ENCODE measurements around the gene RAB11FIP4. TPM values are rescaled to one million over a fixed set of nuclear protein-coding genes. Genes with fewer than 3 reads are reported as not detected.

The RAB11FIP4 gene
- total RNA-seq, 4 donors from 2014 or later, result 28.9 to 46.8 (median 35.7) TPM

DNA sequence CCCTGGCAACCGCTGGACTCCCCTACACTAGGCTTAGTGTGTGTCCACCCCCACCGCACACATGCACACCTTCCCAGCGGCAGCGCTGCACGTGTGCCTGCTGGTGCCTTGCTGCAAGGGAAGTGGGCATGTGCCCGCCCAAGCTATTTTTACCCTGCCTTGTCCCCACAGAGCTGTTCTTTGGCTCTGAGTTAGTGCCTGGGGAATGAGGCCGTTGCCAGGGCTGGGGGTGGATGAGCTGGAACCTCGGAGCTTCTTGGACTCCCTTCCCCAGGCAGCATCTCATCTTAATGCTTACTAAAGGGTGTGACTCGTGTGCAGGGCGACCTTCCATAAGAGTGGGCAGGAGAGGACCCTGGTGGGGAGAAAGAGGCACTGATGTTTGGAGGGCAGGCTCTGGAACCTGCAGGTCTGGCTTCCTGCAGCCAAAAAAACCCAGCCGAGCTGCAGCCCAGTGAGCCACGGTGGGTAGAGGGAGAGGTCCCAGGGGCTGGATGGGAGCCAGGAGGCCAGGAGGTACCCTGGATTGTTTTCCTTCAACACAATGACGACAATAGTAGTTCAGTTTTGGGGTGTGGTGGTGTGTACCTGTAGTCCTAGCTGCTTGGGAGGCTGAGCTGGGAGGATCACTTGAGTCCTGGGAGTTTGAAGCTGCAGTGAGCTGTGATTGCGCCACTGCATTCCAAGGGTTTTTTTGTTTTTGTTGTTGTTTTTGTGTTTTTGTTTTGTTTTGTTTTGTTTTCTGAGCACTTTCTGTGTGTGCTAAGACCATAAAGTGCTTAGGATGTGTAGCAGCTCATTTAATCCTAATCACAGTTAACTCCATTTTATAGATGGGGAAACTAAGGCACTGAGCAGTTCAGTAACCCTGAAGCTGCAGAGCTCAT lies 119.1 kb downstream of the RAB11FIP4 start:
- no peaks in the 10 kb centered on the region for H3K36me3 ChIP-seq
- no peak for DNase-seq (ENCODE audit: low spot score in 2 of 2)
- H3K4me1 ChIP-seq, result peaks cover 28% of the 10 kb centered on the region
- H3K4me3 ChIP-seq, result no peak overlapping the region
- no peak for TF ChIP-seq POLR2A (IDR thresholded peaks at IDR 0.05)
- TF ChIP-seq, protein P1, sequence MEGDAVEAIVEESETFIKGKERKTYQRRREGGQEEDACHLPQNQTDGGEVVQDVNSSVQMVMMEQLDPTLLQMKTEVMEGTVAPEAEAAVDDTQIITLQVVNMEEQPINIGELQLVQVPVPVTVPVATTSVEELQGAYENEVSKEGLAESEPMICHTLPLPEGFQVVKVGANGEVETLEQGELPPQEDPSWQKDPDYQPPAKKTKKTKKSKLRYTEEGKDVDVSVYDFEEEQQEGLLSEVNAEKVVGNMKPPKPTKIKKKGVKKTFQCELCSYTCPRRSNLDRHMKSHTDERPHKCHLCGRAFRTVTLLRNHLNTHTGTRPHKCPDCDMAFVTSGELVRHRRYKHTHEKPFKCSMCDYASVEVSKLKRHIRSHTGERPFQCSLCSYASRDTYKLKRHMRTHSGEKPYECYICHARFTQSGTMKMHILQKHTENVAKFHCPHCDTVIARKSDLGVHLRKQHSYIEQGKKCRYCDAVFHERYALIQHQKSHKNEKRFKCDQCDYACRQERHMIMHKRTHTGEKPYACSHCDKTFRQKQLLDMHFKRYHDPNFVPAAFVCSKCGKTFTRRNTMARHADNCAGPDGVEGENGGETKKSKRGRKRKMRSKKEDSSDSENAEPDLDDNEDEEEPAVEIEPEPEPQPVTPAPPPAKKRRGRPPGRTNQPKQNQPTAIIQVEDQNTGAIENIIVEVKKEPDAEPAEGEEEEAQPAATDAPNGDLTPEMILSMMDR (IDR thresholded peaks at IDR 0.05), result no peak
- no peak for TF ChIP-seq POLR2AphosphoS5 (IDR thresholded peaks at IDR 0.05)
- TF ChIP-seq EP300 (IDR thresholded peaks at IDR 0.05), result no peak
- WGBS, result 50% methylated on average over 13 of the region's 14 CpGs
- no peaks in the 10 kb centered on the region for H3K9me3 ChIP-seq
- no peak overlapping the region for H3K27ac ChIP-seq
- no peaks in the 10 kb centered on the region for H3K27me3 ChIP-seq

DNA sequence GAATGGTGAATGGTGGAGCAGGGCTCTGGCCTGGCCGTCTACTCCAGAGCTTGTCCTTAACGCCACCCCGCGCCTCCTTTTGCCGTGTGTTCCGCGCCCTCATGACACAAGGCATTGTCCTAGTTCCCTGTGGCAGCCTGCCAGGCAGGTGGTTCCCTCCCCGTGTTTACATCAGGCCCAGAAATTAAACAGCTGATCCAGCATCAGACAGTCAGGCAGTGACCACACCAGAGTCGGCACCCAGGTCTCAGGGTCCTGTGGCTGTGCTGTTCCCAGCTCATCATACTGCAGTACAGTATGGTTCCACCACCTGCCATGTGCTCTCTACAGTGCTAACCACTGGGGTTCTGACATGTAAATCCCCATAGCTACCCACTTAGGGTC lies 119.7 kb downstream of the RAB11FIP4 start:
- no peak overlapping the region for H3K4me3 ChIP-seq
- H3K27me3 ChIP-seq, result no peaks in the 10 kb centered on the region
- DNase-seq (ENCODE audit: low spot score in 2 of 2), result no peak
- H3K4me1 ChIP-seq, result peaks cover 28% of the 10 kb centered on the region
- TF ChIP-seq POLR2AphosphoS5 (IDR thresholded peaks at IDR 0.05) (no peak), POLR2A (IDR thresholded peaks at IDR 0.05) (no peak), EP300 (IDR thresholded peaks at IDR 0.05) (no peak)
- TF ChIP-seq, protein P1 (IDR thresholded peaks at IDR 0.05), result no peak
- H3K27ac ChIP-seq, result no peak overlapping the region
- WGBS, result 74% methylated on average over 9 of the region's 9 CpGs
- no peaks in the 10 kb centered on the region for H3K9me3 ChIP-seq
- no peaks in the 10 kb centered on the region for H3K36me3 ChIP-seq

GRCh38 chr17:31511580-31511979 lies 120.1 kb downstream of the RAB11FIP4 start:
- 73% methylated on average over 7 of the region's 9 CpGs for WGBS
- no peak overlapping the region for H3K4me3 ChIP-seq
- TF ChIP-seq POLR2AphosphoS5 (IDR thresholded peaks at IDR 0.05) (no peak), EP300 (IDR thresholded peaks at IDR 0.05) (no peak), POLR2A (IDR thresholded peaks at IDR 0.05) (no peak)
- TF ChIP-seq, protein P1 (IDR thresholded peaks at IDR 0.05), result no peak
- no peak overlapping the region for H3K27ac ChIP-seq
- no peaks in the 10 kb centered on the region for H3K36me3 ChIP-seq
- H3K27me3 ChIP-seq, result no peaks in the 10 kb centered on the region
- H3K9me3 ChIP-seq, result no peaks in the 10 kb centered on the region
- peaks cover 28% of the 10 kb centered on the region for H3K4me1 ChIP-seq
- no peak for DNase-seq (ENCODE audit: low spot score in 2 of 2)

DNA sequence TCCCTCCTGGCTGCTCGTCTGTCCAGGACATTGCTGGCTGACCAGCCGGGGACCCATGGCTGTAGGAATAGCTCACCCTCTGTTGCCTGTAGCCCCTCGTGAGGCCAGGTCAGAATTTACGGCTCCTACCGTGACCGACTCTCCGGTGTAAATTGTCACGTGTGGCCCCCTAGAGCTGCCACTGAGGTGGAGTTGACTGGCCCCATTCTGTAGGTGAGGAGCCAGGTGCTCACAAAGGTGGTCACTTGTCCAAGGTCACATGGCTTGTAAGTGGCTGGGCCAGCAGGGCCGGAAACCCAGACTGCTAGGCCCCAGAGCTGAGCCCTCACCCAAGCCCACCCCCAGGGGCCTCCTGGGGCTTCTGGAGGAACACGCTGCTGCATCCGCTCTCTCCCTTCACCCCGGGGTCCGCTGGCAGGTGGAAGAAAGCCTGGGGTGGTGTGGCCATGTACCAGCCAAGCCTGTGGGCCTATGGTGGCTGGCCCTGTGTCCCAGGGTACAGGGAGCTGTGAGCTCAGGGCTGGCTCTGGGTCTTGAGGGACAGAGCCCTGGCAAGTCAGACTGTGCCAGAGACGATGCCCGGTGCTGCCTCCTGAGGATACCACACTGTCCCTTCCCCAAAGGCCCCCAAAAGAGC lies 120.7 kb downstream of the RAB11FIP4 start:
- no peak for TF ChIP-seq EP300 (IDR thresholded peaks at IDR 0.05)
- TF ChIP-seq, protein P1 (IDR thresholded peaks at IDR 0.05), result no peak
- no peaks in the 10 kb centered on the region for H3K36me3 ChIP-seq
- WGBS, result 74% methylated on average over 3 of the region's 15 CpGs
- H3K9me3 ChIP-seq, result no peaks in the 10 kb centered on the region
- H3K27ac ChIP-seq, result no peak overlapping the region
- peaks cover 28% of the 10 kb centered on the region for H3K4me1 ChIP-seq
- H3K4me3 ChIP-seq, result no peak overlapping the region
- no peak for DNase-seq (ENCODE audit: low spot score in 2 of 2)
- H3K27me3 ChIP-seq, result no peaks in the 10 kb centered on the region

DNA sequence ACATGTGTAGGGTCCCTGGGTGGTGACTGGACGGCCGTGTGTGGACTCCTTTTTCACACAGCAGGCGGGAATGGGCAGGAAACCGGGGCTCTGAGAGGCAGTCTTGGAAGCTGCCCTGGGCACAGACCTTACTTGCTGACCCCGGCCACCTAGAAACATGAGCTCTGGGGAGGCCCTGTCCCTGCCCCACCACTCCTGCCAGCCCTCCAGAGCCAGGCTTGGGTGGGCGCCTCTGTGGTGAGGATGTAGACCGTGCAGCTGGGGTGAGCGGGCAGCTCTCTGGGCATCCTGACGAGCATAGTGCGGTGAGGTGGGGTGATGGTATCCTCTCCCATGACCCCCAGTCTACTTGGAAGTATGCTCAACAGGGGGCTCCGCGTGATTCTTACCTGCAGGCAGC lies 121.3 kb downstream of the RAB11FIP4 start:
- Histone ChIP-seq H3K9me3 (no peaks in the 10 kb centered on the region), H3K27ac (no peak overlapping the region), H3K36me3 (no peaks in the 10 kb centered on the region), H3K4me1 (peaks cover 28% of the 10 kb centered on the region), H3K4me3 (no peak overlapping the region), H3K27me3 (no peaks in the 10 kb centered on the region)
- WGBS, result 94% methylated on average over 2 of the region's 12 CpGs
- no peak for DNase-seq (ENCODE audit: low spot score in 2 of 2)
- TF ChIP-seq EP300 (IDR thresholded peaks at IDR 0.05) (no peak), POLR2AphosphoS5 (IDR thresholded peaks at IDR 0.05) (no peak), POLR2A (IDR thresholded peaks at IDR 0.05) (no peak)
- TF ChIP-seq, protein P1 (IDR thresholded peaks at IDR 0.05), result no peak

Measured in suprapubic skin (tissue), 4 donors.